NCI-H524 (cell line): ENCODE data around the gene SMIM28.

Experiments
- DNase-seq, 2 experiments: peaks; one replicate each; lab custom pipeline; 2025; lab: John Stamatoyannopoulos, UW

SMIM28 gene

DNA sequence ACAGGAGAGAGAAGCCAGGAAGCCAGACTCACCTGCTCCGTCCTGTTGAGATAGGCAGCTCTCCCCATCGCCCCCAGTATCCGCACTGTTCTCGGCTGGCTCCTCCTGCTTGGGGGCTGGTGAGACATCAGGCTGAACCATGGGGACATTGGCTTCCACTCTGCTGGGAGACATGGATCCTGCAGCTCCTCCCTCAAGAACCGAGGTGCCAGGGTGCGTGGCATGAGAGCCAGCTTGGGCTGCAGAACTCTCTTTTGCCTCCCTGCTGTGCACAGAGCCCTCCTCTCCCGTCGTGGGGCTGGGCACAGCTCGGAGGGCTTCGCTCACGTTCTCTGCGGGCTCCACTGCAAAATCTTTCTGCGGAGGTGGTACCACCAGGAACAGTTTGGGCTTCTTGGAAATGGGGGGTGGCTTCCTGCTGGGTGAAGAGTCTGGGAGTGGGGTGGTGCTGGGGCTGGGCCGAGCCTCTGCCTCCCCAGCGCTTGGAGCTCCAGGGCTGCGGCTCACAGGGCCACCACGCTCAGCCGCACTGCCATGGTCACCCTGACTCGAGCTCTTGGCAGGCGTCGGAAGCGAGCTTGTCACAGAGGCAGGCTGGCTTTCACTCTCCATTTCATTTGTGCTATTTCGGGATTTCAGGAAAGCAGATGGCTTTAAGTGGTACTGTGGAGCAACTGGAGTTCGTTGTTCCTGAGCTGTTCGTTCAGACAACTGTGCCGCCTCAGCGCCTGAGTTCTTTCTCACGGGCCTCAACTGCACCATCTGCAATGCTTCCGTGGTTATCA, 52.8 kb downstream of the SMIM28 start:
- peak in 1 of 2 experiments; percentile 39 for DNase-seq

DNA sequence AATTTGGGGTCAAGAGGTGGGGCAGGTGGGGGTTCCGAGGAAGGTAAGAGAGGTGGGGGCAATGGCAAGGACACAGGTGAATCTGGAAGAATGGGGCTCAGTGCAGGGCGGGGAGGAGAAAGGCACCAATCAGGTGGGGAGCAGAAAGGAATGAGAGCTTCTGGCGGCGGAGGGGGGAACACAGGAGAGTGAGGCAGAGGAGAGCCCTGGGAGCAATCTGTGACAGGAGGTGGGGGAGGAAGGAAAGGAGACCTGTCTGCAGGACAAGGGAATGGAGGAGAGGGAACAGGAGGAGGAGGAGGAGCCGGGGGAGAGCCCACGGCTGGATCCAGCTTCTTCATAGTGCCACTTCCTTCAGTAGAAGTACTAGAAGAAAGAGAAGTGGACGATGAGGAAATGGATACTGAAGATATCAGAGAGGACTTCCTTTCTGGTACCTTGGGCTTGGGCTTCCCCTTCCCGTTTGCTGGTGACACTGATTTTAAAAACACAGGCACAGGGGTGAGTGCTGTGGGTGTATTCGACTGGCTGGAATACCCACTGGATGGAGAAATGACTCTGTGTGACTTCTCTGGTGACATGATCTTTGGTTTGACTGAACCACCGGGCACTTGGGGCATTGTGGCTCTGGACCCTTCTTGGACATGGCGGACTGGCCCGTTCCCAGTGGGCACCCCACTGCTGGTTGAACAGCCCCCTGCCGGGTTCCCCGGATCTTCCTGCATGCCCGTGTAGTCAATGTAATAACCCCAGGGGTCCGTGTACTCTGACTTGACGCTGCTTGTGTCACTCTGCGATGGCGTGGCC, 53.8 kb downstream of the SMIM28 start:
- no peak for DNase-seq

DNA sequence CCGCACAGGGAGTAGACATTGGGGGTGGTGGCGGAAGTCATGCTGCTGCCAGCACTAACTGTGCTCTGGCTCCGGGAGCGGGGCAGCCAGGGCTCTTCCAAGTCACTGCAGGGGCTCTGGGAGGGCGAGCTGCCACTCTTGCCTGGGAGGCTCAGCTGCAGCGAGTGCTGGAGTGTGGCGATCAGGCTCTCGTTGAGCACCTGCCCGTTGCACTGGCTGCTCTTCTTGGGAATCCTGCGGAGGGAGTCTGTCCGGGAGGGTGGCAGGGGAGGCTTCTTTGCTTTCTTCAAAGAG, 54.3 kb downstream of the SMIM28 start:
- DNase-seq, result no peak
